Osteocyte (in vitro differentiated cells): ENCODE results near the gene TSPEAR. TPM values are rescaled to one million over a fixed set of nuclear protein-coding genes. Genes with fewer than 3 reads are reported as not detected.

Experiments
- DNase-seq: peaks from one replicate; pipeline ENCODE4 v3.0.0; 2021; ENCODE audit warnings: mixed read lengths; ENCODE audit not compliant: unreplicated experiment; ENCODE audit errors: extremely low spot score
- H3K27ac Mint-ChIP-seq: one replicate; pipeline ENCODE4 v1.8.0; 2021; ENCODE audit warnings: mild to moderate bottlenecking, mixed read lengths; ENCODE audit not compliant: unreplicated experiment
- H3K27me3 Mint-ChIP-seq: one replicate; pipeline ENCODE4 v1.8.0; 2021; ENCODE audit warnings: mixed read lengths; ENCODE audit not compliant: unreplicated experiment
- H3K36me3 Mint-ChIP-seq: one replicate; pipeline ENCODE4 v1.8.0; 2021; ENCODE audit warnings: mixed read lengths; ENCODE audit not compliant: unreplicated experiment
- H3K4me1 Mint-ChIP-seq: one replicate; pipeline ENCODE4 v1.8.0; 2021; ENCODE audit warnings: mixed read lengths; ENCODE audit not compliant: unreplicated experiment
- H3K4me3 Mint-ChIP-seq: one replicate; pipeline ENCODE4 v1.8.0; 2021; ENCODE audit warnings: mild to moderate bottlenecking, moderate library complexity, mixed read lengths; ENCODE audit not compliant: unreplicated experiment
- H3K9me3 Mint-ChIP-seq: one replicate; pipeline ENCODE4 v1.8.0; 2021; ENCODE audit warnings: mixed read lengths; ENCODE audit not compliant: unreplicated experiment
- total RNA-seq: library from RNA; stranded (reverse); gene quantifications from 2 replicates; pipeline ENCODE4 v1.2.1, GENCODE V29; 2021
- TF ChIP-seq, protein P1 (sequence below): fragments of 200-600 bp; sonication (generic); IDR thresholded peaks from 2 replicates; pipeline ENCODE4 v1.5.0; 2021; ENCODE audit warnings: antibody characterized with exemption, mild to moderate bottlenecking, moderate library complexity

The TSPEAR gene
- total RNA-seq, 1 donor from 2014 or later = not detected

DNA sequence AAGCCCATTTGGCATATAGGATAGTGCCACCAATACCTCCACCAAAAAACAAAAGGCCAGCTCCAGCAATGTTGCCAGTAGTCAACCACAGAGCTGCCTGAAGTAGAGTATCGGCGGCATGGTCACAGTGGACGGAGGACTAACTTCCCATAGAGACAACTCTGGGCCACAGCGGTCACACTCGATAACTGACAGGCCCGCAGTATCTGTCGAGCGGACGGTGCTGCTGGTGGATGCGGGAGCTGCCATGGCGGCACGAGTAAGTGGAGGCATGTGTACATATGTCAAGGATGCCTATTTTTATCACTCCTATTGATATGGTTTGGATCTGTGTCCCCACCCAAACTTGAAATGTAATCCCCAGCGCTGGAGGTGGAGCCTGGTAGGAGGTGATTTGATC is 33.5 kb downstream of the TSPEAR start:
- DNase-seq = peak; percentile 72
- TF ChIP-seq, protein P1, sequence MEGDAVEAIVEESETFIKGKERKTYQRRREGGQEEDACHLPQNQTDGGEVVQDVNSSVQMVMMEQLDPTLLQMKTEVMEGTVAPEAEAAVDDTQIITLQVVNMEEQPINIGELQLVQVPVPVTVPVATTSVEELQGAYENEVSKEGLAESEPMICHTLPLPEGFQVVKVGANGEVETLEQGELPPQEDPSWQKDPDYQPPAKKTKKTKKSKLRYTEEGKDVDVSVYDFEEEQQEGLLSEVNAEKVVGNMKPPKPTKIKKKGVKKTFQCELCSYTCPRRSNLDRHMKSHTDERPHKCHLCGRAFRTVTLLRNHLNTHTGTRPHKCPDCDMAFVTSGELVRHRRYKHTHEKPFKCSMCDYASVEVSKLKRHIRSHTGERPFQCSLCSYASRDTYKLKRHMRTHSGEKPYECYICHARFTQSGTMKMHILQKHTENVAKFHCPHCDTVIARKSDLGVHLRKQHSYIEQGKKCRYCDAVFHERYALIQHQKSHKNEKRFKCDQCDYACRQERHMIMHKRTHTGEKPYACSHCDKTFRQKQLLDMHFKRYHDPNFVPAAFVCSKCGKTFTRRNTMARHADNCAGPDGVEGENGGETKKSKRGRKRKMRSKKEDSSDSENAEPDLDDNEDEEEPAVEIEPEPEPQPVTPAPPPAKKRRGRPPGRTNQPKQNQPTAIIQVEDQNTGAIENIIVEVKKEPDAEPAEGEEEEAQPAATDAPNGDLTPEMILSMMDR = no peak
- Mint-ChIP-seq H3K4me1 (no peaks in the 10 kb centered on the region), H3K27ac (no peak overlapping the region), H3K36me3 (no peaks in the 10 kb centered on the region), H3K9me3 (peaks cover 13% of the 10 kb centered on the region), H3K27me3 (peaks cover 58% of the 10 kb centered on the region), H3K4me3 (no peak overlapping the region)

DNA sequence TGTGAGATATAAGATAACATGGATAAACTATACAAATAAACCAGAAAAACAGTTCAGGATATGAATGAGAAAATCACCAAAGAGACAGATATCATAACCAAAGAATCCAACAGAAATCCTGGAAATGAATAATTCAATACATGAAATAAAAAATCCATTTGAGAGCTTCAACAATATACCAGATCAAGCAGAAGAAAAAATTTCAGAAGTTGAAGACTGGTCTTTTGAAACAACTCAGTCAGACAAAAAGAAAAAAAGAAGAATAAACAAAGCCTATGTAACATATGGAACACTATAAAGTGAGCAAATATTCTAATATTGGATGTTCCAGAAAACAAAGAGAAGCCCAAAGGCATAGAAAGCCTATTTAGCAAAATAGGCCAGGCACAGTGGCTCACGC is 39.5 kb downstream of the TSPEAR start:
- Mint-ChIP-seq H3K36me3 (no peaks in the 10 kb centered on the region), H3K4me1 (no peaks in the 10 kb centered on the region), H3K27ac (no peak overlapping the region), H3K9me3 (peaks cover 31% of the 10 kb centered on the region), H3K4me3 (no peak overlapping the region), H3K27me3 (peaks cover 43% of the 10 kb centered on the region)
- TF ChIP-seq, protein P1 = no peak
- no peak for DNase-seq

DNA sequence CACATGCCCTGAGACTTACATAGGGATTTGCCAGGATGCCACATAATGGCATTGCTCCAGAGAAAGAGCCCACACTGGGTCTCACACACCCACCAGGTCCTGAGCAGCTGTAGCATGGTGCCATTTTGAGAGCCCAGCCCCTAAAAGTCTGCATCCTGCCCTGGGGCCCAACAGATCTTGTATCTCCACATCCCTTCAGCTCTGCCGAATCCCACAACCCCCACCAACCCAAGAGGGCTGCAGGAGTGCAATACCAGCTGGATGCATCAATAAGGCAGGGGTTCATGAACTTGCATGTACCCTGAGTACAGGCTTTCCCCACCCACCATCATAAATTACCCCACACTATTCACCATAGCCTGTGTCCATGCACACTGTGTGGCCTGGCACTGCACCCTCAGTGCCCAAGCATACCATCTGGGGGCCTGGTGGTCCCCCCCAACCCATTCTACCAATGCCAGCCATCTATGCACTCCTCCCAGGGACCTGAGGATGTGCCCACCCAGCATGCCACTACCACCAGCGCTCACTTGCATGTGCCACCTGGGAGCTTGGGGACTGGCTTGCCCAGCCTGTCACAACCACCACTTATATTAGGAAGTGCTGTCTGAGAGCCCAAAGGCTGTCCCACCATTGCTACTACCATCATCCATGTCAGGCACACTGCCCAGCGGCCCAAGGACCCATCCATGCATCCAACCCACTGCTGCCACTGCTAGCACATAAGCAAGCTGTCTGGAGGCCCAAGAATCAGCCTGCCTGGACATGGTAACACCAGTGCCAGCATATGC is 40.5 kb downstream of the TSPEAR start:
- DNase-seq = peak; percentile 72
- Mint-ChIP-seq H3K27ac (no peak overlapping the region), H3K36me3 (no peaks in the 10 kb centered on the region), H3K9me3 (peaks cover 31% of the 10 kb centered on the region), H3K27me3 (peaks cover 33% of the 10 kb centered on the region), H3K4me1 (no peaks in the 10 kb centered on the region), H3K4me3 (no peak overlapping the region)
- TF ChIP-seq, protein P1 = no peak

DNA sequence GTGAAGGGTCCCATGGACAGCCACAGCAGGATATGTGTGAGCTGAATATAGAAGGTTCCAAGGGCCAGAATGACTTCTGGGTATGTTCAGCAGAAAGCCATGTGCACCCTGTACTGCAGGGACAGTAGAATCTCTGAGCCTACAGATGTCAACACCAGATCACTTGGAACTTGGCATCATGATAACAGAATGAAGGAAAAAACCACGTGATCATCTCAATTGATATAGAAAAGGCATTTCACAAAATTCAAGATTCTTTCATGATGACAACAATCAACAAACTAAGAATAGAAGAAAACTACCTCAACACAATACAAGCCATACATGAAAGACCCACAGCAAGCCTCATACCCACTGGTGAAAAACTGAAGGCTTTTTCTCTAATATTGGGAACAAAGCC is 43.8 kb downstream of the TSPEAR start:
- Mint-ChIP-seq H3K36me3 (no peaks in the 10 kb centered on the region), H3K27me3 (peaks cover 30% of the 10 kb centered on the region), H3K4me3 (no peak overlapping the region), H3K4me1 (no peaks in the 10 kb centered on the region), H3K27ac (no peak overlapping the region), H3K9me3 (peaks cover 17% of the 10 kb centered on the region)
- peak; percentile 51 for DNase-seq
- TF ChIP-seq, protein P1 = no peak

DNA sequence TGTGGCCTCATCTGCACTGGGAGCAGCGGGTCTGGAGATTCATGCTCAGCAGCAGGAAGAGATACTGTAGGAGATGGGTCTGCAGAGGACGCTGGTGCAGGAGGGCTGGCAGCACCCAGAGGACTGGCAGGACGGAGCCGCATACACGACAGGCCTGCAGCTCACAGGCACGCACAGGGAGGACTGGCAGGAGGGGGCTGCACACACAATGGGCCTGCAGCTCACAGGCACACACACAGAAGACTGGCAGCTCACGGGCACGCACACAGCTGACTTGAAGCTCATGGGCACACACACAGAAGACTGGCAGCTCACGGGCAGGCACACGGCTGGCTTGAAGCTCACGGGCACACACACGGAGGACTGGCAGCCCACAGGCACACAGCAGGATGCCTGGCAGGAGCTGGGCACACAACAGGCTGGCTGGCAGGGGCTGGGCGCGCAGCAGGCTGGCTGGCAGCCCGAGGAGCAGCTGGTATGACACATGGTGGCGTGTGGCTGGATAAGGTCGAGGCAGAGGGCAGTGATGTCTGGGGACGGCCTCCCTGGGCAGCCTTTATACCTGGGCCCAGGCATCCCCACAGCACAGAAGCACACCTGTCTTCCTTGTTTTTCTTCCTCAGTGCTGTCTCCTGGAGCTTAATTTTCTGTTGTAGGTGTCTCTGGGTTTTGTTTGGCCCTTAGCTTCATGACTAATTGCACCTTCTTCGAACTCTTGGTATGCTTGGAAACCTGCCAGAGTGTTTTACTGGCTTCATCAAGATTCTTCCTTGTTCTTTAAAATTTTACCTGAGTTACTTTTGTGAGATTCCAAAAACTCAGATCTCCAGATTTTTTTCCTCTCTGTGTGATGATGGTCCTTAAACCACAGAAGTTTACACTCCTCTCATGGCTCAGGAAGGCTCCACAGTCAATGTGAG is 44.7 kb downstream of the TSPEAR start, which contains the start of gene KRTAP12-2:
KRTAP12-2 (minus strand) TSS at position 527 of the 920 bp plus-strand sequence; CDS start at position 486, 41 bp downstream.
- TF ChIP-seq, protein P1 = no peak
- no peak within 1 kb of the TSS for H3K4me3 Mint-ChIP-seq
- peaks cover 14% of the 10 kb centered on the region for H3K9me3 Mint-ChIP-seq
- DNase-seq = peak; percentile 73
- H3K4me1 Mint-ChIP-seq = no peaks in the 10 kb centered on the region
- H3K27me3 Mint-ChIP-seq = peaks cover 37% of the 10 kb centered on the region
- H3K36me3 Mint-ChIP-seq = no peaks in the 10 kb centered on the region
- no peak within 1 kb of the TSS for H3K27ac Mint-ChIP-seq
